ENCODE results near the gene MED29.

MED29 gene

GRCh38 chr19:39347332-39348164 lies 43.6 kb upstream of the MED29 start:
- H2AFZ ChIP-seq (ENCODE audit: low read depth), result no peak overlapping the region
- H3K36me3 ChIP-seq (ENCODE audit: insufficient read depth), result no peaks in the 10 kb centered on the region
- H3K79me2 ChIP-seq (ENCODE audit: insufficient read depth, low read depth), result peaks cover 50% of the 10 kb centered on the region
- H3K4me1 ChIP-seq (ENCODE audit: low read depth, poor library complexity, severe bottlenecking), result peaks cover 75% of the 10 kb centered on the region
- no peak overlapping the region for H3K9ac ChIP-seq
- H4K20me1 ChIP-seq (ENCODE audit: insufficient read depth), result no peaks in the 10 kb centered on the region
- H3K27me3 ChIP-seq (ENCODE audit: insufficient read depth, low read depth), result no peaks in the 10 kb centered on the region
- no peak for TF ChIP-seq CTCF (conservative IDR thresholded peaks at IDR 0.05; ENCODE audit: low read depth, low read length)
- H3K4me3 ChIP-seq (IDR thresholded peaks at IDR 0.05; ENCODE audit: insufficient read depth, low read depth, low read length), result no peak overlapping the region
- no peak overlapping the region for H3K4me2 ChIP-seq
- no peak overlapping the region for H3K27ac ChIP-seq

GRCh38 chr19:39349326-39349725 lies 41.9 kb upstream of the MED29 start:
- no peaks in the 10 kb centered on the region for H3K27me3 ChIP-seq (ENCODE audit: insufficient read depth, low read depth)
- H2AFZ ChIP-seq (ENCODE audit: low read depth), result no peak overlapping the region
- peaks cover 63% of the 10 kb centered on the region for H3K4me1 ChIP-seq (ENCODE audit: low read depth, poor library complexity, severe bottlenecking)
- no peak overlapping the region for H3K4me2 ChIP-seq
- peak overlapping the region; percentile 7; the same call in 1 of the 2 replicates for H3K27ac ChIP-seq
- no peaks in the 10 kb centered on the region for H3K36me3 ChIP-seq (ENCODE audit: insufficient read depth)
- H4K20me1 ChIP-seq (ENCODE audit: insufficient read depth), result no peaks in the 10 kb centered on the region
- no peak overlapping the region for H3K9ac ChIP-seq
- TF ChIP-seq CTCF (conservative IDR thresholded peaks at IDR 0.05; ENCODE audit: low read depth, low read length), result no peak
- peaks cover 35% of the 10 kb centered on the region; the same call in 1 of the 2 replicates for H3K79me2 ChIP-seq (ENCODE audit: insufficient read depth, low read depth)
- H3K4me3 ChIP-seq (IDR thresholded peaks at IDR 0.05; ENCODE audit: insufficient read depth, low read depth, low read length), result no peak overlapping the region

GRCh38 chr19:39350156-39350555 lies 41.0 kb upstream of the MED29 start:
- no peak overlapping the region for H3K4me3 ChIP-seq (IDR thresholded peaks at IDR 0.05; ENCODE audit: insufficient read depth, low read depth, low read length)
- H2AFZ ChIP-seq (ENCODE audit: low read depth), result no peak overlapping the region
- H3K79me2 ChIP-seq (ENCODE audit: insufficient read depth, low read depth), result peaks cover 29% of the 10 kb centered on the region; the same call in 1 of the 2 replicates
- peaks cover 54% of the 10 kb centered on the region for H3K4me1 ChIP-seq (ENCODE audit: low read depth, poor library complexity, severe bottlenecking)
- no peaks in the 10 kb centered on the region for H3K27me3 ChIP-seq (ENCODE audit: insufficient read depth, low read depth)
- H3K4me2 ChIP-seq, result no peak overlapping the region; the same call in 1 of the 2 replicates
- H3K36me3 ChIP-seq (ENCODE audit: insufficient read depth), result no peaks in the 10 kb centered on the region; the same call in 1 of the 2 replicates
- no peak overlapping the region for H3K9ac ChIP-seq
- no peak overlapping the region for H3K27ac ChIP-seq
- no peak for TF ChIP-seq CTCF (conservative IDR thresholded peaks at IDR 0.05; ENCODE audit: low read depth, low read length)
- H4K20me1 ChIP-seq (ENCODE audit: insufficient read depth), result no peaks in the 10 kb centered on the region

- H3K79me2 ChIP-seq (ENCODE audit: insufficient read depth, low read depth), result peaks cover 16% of the 10 kb centered on the region; the same call in 1 of the 2 replicates
- no peak overlapping the region for H2AFZ ChIP-seq (ENCODE audit: low read depth)
- H4K20me1 ChIP-seq (ENCODE audit: insufficient read depth), result no peaks in the 10 kb centered on the region
- H3K4me1 ChIP-seq (ENCODE audit: low read depth, poor library complexity, severe bottlenecking), result peaks cover 43% of the 10 kb centered on the region
- no peaks in the 10 kb centered on the region for H3K27me3 ChIP-seq (ENCODE audit: insufficient read depth, low read depth)
- no peaks in the 10 kb centered on the region; the same call in 1 of the 2 replicates for H3K36me3 ChIP-seq (ENCODE audit: insufficient read depth)
- no peak overlapping the region for H3K4me3 ChIP-seq (IDR thresholded peaks at IDR 0.05; ENCODE audit: insufficient read depth, low read depth, low read length)
- peak overlapping the region; percentile 61 for H3K27ac ChIP-seq
- peak overlapping the region; percentile 9; the same call in 1 of the 2 replicates for H3K9ac ChIP-seq
- peak; percentile 47; the same call in 1 of the 2 replicates for TF ChIP-seq CTCF (conservative IDR thresholded peaks at IDR 0.05; ENCODE audit: low read depth, low read length)
- H3K4me2 ChIP-seq, result peak overlapping the region; percentile 61
Observed at GRCh38 chr19:39351537-39352064, 39.6 kb upstream of the MED29 start.
